ENCODE measurements around the gene PNPLA3.

Gene PNPLA3

DNA sequence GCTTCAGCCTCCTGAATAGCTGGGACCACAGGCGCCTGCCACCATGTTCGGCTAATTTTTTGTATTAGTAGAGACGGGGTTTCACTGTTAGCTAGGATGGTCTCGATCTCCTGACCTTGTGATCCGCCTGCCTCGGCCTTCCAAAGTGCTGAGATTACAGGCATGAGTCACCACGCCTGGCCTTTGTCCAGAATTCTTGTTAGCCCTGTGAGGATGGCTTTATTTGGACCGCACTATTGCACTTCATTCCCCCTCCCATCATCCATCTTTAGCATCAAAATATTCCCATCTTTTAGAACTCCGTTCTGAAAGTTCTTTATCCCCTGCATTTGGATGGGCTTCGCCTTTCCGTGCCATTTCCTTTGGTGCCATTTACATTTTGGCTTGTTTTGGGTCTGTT, 34.3 kb downstream of the PNPLA3 start:
- DNase-seq (ENCODE audit: low read depth in 3 of 3), result no peak

DNA sequence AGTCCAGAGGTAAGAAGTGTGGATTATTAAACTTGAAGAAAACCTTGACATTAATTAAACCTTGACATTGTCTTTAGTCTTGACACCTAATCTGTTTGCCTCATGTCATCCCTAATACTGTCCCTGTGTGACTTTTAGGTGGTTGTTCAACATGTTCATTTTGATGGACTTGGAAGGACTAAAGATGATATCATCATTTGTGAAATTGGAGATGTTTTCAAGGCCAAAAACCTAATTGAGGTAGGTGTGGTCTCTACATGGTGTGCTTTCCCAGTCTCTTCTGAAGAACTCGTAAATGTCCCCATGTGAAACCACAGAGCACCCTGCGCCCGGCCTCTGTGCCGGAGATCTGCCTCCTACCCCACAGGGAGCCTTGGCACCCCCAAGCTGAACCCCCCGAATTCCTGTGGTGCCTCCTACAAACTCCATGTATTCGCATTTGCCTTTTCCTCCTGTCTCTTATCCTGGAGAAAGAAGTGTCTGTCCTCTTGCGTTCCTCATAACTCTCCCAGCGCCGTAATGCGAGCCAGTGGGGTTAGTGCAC, 40.8 kb downstream of the PNPLA3 start:
- no peak for DNase-seq (ENCODE audit: low read depth in 3 of 3)

DNA sequence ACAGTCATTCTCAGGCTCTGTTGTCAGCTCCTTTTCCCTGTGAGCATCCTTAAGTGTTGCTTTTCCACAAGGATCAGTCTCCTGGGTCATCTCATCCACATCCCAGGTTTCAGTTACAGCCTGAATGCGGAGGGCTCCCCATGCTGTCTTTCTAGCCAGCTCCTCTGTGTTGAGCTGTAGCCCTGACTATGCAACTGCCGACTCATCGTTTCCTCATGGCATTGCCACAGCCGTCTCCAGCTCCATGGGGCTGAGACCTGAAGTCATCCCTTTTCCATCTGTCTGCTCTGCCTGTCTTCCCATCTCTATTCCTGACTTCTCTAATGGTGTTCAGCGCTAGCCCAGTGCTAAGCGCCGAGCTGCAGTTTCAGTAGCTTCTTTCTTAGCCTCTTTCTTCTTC, 43.5 kb downstream of the PNPLA3 start:
- no peak for DNase-seq (ENCODE audit: low read depth in 3 of 3)

DNA sequence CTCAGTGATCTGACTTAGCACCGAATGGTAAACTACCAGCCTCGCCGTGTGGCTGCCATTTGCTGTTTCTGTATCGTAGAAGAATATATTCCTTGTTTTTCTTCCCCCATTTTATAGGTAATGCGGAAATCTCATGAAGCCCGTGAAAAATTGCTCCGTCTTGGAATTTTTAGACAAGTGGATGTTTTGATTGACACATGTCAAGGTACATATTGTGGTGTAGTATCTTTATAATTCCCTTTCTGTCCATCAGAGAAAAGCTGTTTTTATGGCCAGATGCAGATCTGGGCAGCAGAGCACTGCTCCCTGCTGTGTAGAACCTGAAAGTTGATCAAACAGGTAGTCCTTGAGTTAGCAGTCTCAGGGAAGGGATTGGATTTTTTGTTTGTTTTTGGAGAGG, 45.0 kb downstream of the PNPLA3 start:
- no peak for DNase-seq (ENCODE audit: low read depth in 3 of 3)

DNA sequence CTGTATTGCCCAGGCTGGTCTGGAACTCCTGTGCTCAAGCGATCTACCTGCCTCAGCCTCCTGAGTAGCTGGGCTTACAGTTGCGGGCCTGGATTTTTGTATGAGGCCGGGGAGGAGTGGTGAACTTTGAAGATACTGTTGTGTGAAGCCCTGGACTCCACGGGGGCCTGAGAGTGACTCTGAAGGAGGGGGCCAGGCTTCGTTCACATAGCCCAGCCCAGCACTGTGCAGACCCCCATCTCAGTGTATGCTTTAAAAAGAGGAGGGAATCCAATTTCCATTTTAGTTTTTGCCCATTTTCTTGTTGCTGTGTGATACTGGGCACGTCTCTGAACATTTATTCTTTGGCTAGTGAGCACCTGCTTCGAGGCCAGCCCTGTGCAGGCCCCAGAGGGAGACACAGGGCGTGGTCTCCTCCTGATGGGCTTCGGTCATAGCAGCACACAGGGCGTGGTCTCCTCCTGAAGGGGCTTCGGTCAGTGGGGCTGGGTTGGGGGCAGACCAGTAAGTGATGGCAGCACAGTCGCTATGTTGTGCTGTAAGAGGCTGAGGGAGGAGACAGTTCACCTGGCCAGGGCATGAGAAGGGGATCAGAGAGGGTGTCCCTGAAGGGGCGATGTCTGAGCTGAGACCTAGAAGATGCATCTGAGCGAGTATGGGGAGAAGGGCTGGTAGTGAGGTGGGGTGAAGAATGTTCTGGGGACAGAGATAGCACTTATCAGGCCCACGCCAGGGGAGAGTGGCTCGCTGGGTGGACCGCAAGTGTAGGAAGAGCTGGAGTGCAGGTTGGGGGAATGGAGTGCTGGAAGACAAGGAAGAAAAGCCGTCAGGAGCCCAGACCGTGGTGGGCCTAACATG, 45.6 kb downstream of the PNPLA3 start:
- no peak for DNase-seq (ENCODE audit: low read depth in 3 of 3)

DNA sequence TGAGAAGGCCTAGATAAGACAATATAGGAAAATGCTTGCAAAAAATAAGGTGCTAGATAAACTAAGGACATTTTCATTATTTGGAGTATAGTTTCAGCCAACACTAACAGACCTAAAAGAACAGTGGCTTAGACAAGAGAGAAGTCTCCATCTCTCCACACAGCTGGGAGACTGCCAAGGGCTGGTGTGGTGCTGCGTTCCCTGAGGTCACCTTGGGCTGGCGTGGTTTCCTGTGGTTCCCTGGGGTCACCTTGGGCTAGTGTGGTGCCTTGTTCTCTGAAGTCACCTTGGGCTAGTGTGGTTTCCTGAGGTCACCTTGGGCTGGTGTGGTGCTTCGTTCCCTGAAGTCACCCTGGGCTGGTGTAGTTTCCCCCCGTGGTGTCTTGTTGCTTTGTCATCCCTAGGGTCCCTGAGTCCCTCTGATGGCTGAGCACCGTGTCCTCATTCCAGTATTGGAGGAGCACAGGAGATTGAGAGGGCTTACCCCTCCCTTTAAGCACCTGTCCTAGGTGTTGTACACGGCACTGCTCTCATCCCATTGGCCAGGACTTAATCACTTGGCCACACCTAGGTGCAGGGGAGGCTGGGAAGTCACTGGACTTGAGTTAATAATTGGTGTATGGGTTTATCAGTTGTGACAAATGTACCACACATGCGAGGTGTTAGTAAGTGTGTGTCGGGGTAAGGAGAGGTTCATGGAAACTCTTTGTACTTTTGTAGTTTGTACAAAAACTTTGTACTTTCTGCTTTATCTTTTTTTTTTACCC, 46.6 kb downstream of the PNPLA3 start:
- no peak for DNase-seq (ENCODE audit: low read depth in 3 of 3)

DNA sequence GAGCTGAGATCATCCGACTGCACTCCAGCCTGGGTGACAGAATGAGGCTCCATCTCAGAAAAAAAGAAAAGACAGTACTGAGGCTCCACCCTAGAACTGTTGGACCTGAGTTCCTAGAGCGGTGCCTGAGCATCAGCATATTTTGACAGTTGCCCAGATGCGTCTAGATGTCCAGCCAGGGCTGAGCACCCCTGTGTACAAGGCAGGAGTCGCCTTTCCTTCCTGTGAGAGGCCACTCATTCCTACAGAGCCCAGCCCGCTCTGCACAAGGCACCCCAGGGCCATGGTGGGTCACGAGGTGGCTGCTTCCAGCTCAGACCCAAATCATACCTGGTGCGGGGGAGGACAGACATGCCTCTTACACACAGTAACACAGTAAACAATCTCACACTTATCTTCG, 47.5 kb downstream of the PNPLA3 start:
- DNase-seq (ENCODE audit: low read depth in 3 of 3), result no peak

DNA sequence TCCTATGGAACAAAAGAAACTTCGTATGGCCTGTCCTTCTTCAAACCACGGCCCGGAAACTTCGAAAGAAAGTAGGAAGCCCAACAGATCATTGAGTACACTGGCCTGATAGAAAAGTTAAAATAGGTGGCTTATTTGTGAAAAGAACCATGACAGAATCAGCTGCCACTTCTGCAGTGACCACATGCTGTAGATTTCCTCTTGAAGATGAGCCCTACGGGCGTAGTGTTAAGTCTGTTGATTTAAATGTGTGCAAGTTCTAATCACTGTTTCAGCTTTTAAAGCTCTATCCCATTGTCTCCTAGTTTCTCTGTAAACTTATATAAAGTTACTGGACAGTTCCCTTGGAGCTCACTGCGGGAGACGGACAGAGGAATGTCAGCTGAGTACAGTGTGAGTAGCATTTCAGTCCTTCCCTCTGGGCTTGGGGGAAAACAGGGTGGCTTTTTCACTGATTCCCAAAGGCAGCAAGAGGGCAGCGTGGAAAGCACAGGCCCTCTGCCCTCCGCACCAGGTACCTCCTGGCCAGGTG, 49.4 kb downstream of the PNPLA3 start:
- DNase-seq (ENCODE audit: low read depth in 3 of 3), result no peak

DNA sequence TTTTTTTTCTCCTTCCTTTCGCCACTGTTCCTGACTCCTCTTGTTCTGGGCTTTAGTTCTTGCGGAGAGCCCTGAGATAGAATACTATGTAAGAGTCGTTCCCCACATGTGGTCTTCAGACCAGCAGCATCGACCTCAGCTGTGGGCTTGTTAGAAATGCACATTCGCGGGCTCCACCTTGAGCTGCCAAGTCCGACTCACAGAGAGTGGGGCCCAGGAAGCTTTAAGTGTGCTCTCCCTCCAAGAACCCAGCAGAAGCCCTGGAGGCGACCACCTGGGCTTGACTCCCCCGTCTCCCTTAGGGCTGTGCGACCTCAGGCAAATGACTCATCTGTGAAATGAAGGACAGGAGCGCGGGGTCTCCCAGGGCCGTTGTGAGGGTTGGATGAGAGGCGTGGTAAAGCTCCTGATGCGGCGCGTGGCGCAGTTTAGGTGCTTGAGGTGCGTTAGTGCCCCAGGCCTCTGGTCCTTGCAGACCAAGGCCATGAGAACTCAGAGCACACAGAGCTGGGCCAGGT, 50.5 kb downstream of the PNPLA3 start:
- DNase-seq (ENCODE audit: low read depth in 3 of 3), result no peak

DNA sequence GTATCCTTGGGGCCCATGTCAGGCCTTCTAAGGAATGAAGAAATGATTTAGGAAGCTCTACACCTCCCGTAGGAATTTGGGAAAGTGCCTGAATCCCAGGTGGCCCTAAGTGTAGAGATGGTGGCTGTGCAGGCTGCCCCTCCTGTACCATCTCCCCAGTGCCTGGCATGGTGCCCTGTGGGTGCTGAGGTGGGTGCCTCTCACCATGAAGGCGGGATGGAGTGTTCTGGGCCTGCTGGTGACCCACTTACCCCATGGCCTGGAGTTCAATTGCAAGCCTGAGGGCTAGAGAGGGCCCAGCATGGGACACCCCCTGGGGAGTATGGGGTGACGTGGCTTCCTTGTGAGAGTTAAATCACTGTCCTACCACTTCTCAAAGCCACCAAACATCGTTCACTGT, 51.4 kb downstream of the PNPLA3 start:
- DNase-seq (ENCODE audit: low read depth in 3 of 3), result no peak

DNA sequence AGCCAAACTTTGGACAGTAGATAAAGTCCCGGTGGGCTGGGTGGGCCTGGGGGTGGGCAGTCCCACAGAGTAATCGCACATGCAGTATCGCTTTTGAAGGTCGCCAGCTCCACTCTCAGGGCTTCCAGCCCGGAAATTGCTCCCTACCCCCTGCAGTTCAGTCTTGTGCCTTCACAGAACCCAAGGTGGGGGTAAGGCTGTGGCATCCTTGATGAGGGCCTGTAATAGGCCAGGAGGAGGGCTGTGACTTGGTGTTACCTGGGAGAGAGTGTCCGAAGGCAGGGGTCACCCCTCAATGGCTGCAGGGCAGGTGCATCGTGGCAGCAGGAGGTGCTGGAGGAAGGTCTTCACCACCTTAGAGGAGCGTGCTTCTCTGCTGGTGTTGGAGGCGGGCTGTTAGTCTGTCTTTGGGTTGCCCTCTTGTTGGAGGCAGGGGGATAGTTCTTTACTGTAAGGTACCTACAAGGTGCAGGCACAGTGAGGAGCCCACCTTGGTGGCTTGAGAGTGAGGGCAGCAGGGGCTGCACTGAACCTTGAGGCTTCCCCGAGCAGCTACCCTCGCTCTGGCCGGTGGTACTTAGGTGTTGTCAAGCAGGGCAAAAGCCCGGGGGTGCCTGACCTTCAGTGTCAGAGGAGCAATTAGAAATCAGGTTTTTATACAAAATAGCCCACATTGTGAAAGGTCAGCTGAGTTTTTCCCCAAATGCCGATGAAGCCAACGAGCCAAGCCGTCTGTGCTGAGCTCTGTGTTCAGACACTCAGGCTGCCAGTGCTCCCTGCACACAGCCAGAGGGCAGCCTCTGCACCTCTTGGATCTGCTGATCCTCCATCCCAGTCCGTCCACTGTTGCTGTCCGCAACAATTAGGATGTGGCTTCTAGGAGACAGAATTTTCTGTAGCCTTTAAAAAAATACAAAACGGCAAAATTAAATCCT, 53.5 kb downstream of the PNPLA3 start:
- no peak for DNase-seq (ENCODE audit: low read depth in 3 of 3)

DNA sequence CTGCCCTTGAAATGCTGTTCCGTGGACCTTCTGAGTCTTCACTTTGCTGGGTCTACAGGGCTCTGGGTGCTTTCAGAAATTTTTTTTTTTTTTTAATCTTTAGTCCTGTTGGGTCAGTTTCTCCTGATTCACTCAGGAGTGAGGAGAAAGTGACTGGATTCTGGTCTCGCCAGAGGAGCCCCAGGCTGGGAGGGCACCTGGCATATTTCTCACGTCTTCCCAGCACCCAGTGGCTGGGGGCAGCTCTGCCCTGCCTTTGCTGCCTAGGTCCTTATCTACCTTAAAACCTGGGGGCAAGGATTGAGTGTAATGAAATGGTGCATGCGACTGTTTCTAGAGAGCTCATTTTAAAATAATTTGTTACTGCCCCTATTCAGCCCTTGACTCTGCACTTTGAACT, 55.0 kb downstream of the PNPLA3 start:
- no peak for DNase-seq (ENCODE audit: low read depth in 3 of 3)

DNA sequence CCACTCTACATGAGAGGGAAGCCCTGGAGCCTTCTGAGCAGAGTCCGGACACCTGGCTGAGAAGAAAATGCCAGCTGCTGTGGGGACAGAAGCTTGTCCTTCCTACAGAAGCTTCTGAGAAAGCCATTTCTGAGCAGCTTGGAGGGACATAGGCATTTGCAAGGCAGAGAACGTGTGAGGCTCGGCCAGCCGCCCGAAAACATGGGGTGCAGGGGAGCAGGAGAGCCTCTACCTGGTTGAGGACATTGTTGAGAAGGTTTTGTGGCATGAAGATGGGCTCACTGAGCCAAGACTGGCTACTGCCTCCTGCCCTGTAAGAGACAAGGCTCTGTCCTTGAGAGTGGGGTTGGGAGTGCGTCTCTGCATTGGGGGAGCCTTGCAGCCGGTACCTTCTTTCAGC, 57.0 kb downstream of the PNPLA3 start:
- DNase-seq (ENCODE audit: low read depth in 3 of 3), result no peak

DNA sequence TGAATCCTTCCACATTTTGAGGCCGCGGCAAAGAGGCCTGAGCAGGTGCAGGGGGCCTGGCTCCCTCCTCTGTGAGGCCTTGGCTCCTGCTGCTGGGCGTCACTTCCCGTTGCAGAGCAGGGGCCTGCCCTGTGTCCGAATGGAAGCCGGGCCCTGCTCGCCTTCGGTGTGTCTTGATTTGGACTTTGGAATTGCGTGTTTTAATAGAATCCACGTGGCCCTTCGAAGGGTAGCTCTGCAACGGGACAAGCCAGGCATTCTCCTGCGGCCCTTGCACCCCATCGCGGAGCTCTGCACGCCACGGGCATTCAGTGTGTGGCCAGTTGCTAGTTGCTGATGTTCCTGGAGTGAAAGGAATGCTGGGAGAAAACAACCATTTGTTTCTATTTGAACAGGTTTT, 57.4 kb downstream of the PNPLA3 start:
- no peak for DNase-seq (ENCODE audit: low read depth in 3 of 3)

DNA sequence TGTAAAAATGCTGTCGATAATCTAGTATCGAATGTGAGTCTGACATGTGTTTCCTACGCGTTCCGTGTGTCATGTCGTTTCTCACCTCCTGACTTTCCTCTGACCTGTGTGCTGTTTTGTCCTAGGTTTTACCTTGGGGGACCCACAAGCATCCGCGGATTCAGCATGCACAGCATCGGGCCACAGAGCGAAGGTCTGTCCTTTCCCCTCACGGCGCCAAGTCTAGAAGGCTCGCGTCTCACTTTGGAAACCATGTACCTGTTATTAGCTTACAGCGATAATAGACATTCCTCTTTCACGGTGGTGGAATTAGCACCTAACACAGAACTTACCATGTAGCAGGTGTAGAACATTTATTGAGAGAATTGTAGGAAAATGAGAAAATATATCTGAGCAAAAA, 60.2 kb downstream of the PNPLA3 start:
- no peak for DNase-seq (ENCODE audit: low read depth in 3 of 3)

DNA sequence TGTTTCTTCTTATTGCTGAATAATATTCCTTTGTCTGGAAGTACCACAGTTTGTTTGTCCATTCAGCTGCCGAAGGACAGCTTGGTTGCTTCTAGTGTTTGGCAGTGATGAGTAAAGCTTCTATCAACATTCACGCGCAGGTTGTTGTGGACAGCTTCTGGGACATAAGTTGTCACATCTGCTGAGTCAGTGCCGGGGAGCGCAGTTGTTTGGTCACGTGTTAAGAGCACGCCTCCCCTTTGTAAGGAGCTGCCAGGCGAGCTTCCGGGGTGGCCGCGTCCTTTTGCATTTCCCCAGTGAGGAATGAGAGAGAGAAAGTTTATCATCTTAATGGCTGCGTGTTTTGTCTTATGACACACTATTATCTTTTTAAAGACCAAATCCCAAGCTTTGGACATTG, 61.9 kb downstream of the PNPLA3 start:
- no peak for DNase-seq (ENCODE audit: low read depth in 3 of 3)

DNA sequence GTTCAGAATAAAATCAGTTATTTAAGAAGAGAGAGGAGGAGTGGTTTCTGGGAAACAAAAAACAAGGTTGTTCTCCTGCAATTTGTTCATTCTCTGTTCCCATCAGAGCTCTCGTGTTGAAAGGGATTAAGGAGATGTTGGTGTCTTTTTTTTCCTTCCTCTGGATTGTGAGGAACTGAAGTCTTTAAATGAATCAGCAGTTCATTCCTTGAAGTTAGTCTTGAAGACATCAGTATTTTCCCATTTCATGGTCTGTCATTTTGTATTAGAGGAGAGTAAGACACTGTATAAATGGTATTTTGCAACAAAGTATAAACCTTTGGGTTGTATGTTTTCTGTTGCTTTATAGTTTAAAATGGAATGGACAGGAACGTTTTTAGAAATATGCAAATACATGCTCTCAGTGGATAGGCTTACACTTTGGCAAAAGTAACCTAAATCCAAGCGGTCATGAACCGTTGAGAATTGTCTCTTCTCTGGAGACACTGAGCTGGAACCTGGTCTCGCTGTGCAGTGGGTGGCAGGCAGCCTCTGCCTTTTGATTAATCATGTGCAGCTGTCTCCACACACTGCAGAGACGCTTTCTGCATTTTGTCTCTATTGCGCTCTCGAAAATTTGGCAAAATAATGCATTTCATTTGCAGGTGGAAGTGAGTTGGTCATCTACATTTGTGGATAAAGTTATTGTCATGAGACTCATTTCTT, 64.7 kb downstream of the PNPLA3 start:
- no peak for DNase-seq (ENCODE audit: low read depth in 3 of 3)

DNA sequence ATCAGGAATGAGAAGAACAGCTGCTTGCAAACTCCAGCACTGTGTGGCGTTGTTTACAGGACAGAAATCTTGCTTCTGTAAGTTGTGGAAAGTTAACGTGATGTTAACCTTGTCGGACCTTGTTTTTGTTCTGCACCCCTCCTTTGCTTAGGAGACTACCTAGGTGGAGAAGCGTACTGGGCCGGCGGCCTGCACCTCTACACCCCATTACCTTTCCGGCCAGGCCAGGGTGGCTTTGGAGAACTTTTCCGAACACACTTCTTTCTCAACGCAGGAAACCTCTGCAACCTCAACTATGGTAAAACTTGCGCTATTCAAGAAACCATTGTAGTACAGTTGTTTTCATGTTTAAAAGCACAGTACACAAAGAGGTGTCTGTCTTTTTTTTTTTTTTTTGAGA, 65.4 kb downstream of the PNPLA3 start:
- DNase-seq (ENCODE audit: low read depth in 3 of 3), result no peak

DNA sequence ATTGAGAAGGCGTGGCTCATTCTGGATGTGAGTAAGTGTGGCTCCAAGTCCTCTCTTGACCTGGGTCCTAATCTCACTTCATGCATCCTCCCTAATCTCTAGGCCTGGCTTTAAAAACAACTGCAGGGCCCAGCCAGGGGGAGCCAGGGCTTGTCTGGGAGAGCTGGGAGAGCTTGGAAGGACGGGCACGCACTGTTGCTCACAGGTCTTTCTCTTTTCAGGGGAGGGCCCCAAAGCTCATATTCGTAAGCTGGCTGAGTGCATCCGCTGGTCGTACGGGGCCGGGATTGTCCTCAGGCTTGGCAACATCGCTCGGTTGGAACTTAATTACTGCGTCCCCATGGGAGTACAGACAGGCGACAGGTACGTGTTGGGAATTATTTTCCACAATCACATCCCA, 66.4 kb downstream of the PNPLA3 start:
- no peak for DNase-seq (ENCODE audit: low read depth in 3 of 3)

DNA sequence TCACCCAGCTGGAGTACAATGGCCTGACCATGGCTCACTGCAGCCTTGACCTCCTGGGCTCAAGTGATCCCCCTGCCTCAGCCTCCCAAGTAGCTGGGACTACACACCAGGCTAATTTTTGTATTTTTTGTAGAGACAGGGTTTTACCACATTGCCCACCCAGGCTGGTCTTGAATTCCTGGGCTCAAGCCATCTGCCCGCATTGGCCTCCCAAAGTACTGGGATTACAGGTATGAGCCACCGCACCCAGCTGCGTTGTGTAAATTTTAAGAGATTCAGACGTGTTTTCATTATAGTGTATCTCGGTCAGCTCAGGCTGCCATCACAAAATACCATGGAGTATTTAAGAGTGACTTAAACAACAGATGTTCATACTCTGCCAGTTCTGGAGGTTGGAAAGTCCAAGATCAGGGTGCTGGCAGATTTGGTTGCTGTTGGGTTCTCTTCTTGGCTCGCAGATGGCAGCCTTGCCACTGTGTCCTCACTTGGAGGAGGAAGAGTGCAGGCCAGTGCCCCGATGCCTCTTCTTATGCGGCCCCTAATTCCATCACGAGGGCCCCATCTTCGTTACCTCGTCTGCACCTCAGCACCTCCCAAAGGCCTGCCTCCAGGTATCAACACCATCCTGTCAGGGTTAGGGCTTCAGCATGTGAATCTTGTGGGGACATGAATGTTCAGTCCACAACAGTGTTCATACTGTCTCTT, 67.9 kb downstream of the PNPLA3 start:
- DNase-seq (ENCODE audit: low read depth in 3 of 3), result no peak
